ENCODE data around the gene RBX1. TPM values are rescaled to one million over a fixed set of nuclear protein-coding genes. Genes with fewer than 3 reads are reported as not detected.
A peak's percentile ranks its signal among the peaks of the same experiment; 100 is the strongest.

Gene RBX1
- total and polyA plus RNA-seq, 2 of the 8 experiments (the other 6 are each of a cell fraction or from before 2014, with no cell fraction given), result 76.5 to 119 TPM

- peaks cover 0 to 15% (median under 1%) of the 10 kb centered on the region in 4 experiments; a peak in 2 of 8 replicates for H3K36me3 ChIP-seq (ENCODE audit: control insufficient read depth in 2 of 4, insufficient read depth in 4 of 4, low read length in 3 of 4)
- H2BK15ac ChIP-seq (ENCODE audit: low read length), result no peak overlapping the region
- POLR2A ChIA-PET (ENCODE audit: partially characterized antibody), result interaction anchor here (1.0 kb wide), 1 partner anchor 188 kb away, joined by 3 read pairs; no protein-coding TSS in a partner anchor
- no peak overlapping the region for H4K91ac ChIP-seq (replicated peaks; ENCODE audit: insufficient read length, low read length)
- no peak overlapping the region for H4K5ac ChIP-seq (ENCODE audit: insufficient read length, low read depth, low read length)
- H3K4ac ChIP-seq (replicated peaks; ENCODE audit: insufficient read length, low read depth, low read length), result no peak overlapping the region
- TF ChIP-seq SP4 (IDR thresholded peaks at IDR 0.05; ENCODE audit: low read length), result no peak
- TF ChIP-seq TAF7 (optimal IDR thresholded peaks at IDR 0.05; ENCODE audit: borderline replicate concordance, low read depth, low read length), result no peak
- no peak for TF ChIP-seq BRCA1 (IDR thresholded peaks at IDR 0.05; ENCODE audit: low read depth, low read length)
- TF ChIP-seq SIRT6 (IDR thresholded peaks at IDR 0.05; ENCODE audit: low read length), result no peak
- no peak for TF ChIP-seq JUND (IDR thresholded peaks at IDR 0.05; ENCODE audit: low read length)
- TF ChIP-seq POU5F1 (IDR thresholded peaks at IDR 0.05; ENCODE audit: low read depth, low read length), result no peak
- no peak for TF ChIP-seq FOSL1 (IDR thresholded peaks at IDR 0.05; ENCODE audit: insufficient read depth, low read depth, low read length)
- H2BK5ac ChIP-seq (ENCODE audit: low read depth, low read length), result no peak overlapping the region
- H3K23ac ChIP-seq (ENCODE audit: insufficient read length), result no peak overlapping the region
- H2AFZ ChIP-seq (ENCODE audit: low read length), result no peak overlapping the region
- H3K4me3 ChIP-seq (ENCODE audit: extremely low read depth in 1 of 4, insufficient read depth in 2 of 4, low read depth in 3 of 4, low read length in 4 of 4), result no peak overlapping the region
- H3K18ac ChIP-seq (ENCODE audit: extremely low read depth, low read length), result no peak overlapping the region
- H3K27me3 ChIP-seq (replicated peaks in 1 of 4; ENCODE audit: control insufficient read depth in 3 of 4, extremely low read depth in 1 of 4, insufficient read depth in 3 of 4, low read length in 3 of 4), result no peaks in the 10 kb centered on the region
- H4K20me1 ChIP-seq (replicated peaks in 1 of 2; ENCODE audit: control insufficient read depth in 1 of 2, insufficient read depth in 2 of 2, low read length in 2 of 2), result no peaks in the 10 kb centered on the region
- no peak overlapping the region for H3K4me2 ChIP-seq (ENCODE audit: insufficient read depth in 1 of 2, low read depth in 2 of 2, low read length in 2 of 2)
- H3K14ac ChIP-seq (ENCODE audit: insufficient read length), result no peak overlapping the region
- no peak overlapping the region for H2BK20ac ChIP-seq (ENCODE audit: low read length)
- H2BK120ac ChIP-seq (replicated peaks; ENCODE audit: low read depth, low read length), result no peak overlapping the region
- no peak overlapping the region for H3K9ac ChIP-seq (replicated peaks in 1 of 4; ENCODE audit: extremely low read depth in 1 of 4, low read depth in 3 of 4, low read length in 3 of 4)
- H3K23me2 ChIP-seq (ENCODE audit: low read depth, low read length), result no peaks in the 10 kb centered on the region
- no peak overlapping the region for H3K56ac ChIP-seq (replicated peaks; ENCODE audit: insufficient read length, low read depth, low read length)
- peaks cover 0 to 3% (median 0%) of the 10 kb centered on the region in 4 experiments; a peak in 1 of 7 replicates for H3K4me1 ChIP-seq (replicated peaks in 1 of 4; ENCODE audit: control insufficient read depth in 3 of 4, insufficient read depth in 4 of 4, low read length in 3 of 4)
- DNase-seq (ENCODE audit: low read depth in 1 of 2, low spot score in 2 of 2) (peak in 1 of 2 experiments; percentile 9), FAIRE-seq (no peak)
- no peak overlapping the region for H2AK5ac ChIP-seq (ENCODE audit: low read depth, low read length)
- H3K79me1 ChIP-seq (ENCODE audit: low read depth, low read length), result no peaks in the 10 kb centered on the region
- no peak overlapping the region for H4K8ac ChIP-seq (ENCODE audit: extremely low read depth, insufficient read depth, low read length)
- H3K9me3 ChIP-seq (ENCODE audit: insufficient read depth in 2 of 2, low read depth in 1 of 2, low read length in 1 of 2), result no peaks in the 10 kb centered on the region
- WGBS, 2 experiments (ENCODE audit: extremely low coverage in 1 of 2, insufficient coverage in 1 of 2, insufficient read length in 1 of 2, insufficient replicate concordance in 2 of 2, low coverage in 1 of 2, low lambda C conversion rate in 2 of 2, missing lambda C conversion rate in 1 of 2), result 80% methylated on average over 6 of the region's 6 CpGs; no CpG with 5 or more reads in 1 of the 2 experiments
- H3K79me2 ChIP-seq (ENCODE audit: control insufficient read depth in 1 of 2, insufficient read depth in 2 of 2, low read length in 2 of 2), result no peaks in the 10 kb centered on the region
- H2BK12ac ChIP-seq (ENCODE audit: low read depth, low read length), result no peak overlapping the region
- CTCF ChIA-PET (ENCODE audit: partially characterized antibody), result interaction anchor here (0.9 to 3.6 kb wide), 2 partner anchors 13 to 249 kb away, joined by 3 to 25 read pairs; no protein-coding TSS in a partner anchor
- H3K27ac ChIP-seq (ENCODE audit: low read depth, low read length), result no peak overlapping the region
Observed at GRCh38 chr22:40908895-40909294, 42.3 kb upstream of the RBX1 start.
